H7 (cell line): ENCODE data around the gene DARS1. TPM values are rescaled to one million over a fixed set of nuclear protein-coding genes. Genes with fewer than 3 reads are reported as not detected.
"Not testable (repeated sequence)": the region's sequence is repeated elsewhere in the genome, so short reads cannot be mapped to it uniquely, and the experiment has no call there.

Experiments used
- DNase-seq: peaks from one replicate; pipeline ENCODE4 v3.0.0; 2012
- H3K27me3 ChIP-seq: 2 replicates; pipeline ENCODE4 v1.6.0; 2011; ENCODE audit warnings: mild to moderate bottlenecking, low read length; ENCODE audit not compliant: control insufficient read depth, insufficient read depth
- H3K36me3 ChIP-seq: replicated peaks from 2 replicates; pipeline ENCODE4 v1.5.1; 2011; ENCODE audit warnings: low read length; ENCODE audit not compliant: control insufficient read depth, insufficient read depth
- H3K4me3 ChIP-seq: 2 replicates; pipeline ENCODE4 v1.5.1; 2011; ENCODE audit warnings: low read depth, mild to moderate bottlenecking, control low read depth, low read length, moderate library complexity; ENCODE audit not compliant: insufficient read depth
- total RNA-seq: library from RNA; depleted of rRNA; stranded (reverse); fragments of >200 nt; shearing (Covaris generic); gene quantifications from 2 replicates; pipeline ENCODE4 v1.2.3, GENCODE V29; 2014

Gene DARS1
- total RNA-seq, 1 experiment from 2014 or later: 79.5 TPM

GRCh38 chr2:135925571-135925970 is 59.9 kb downstream of the DARS1 start:
- H3K27me3 ChIP-seq: no peaks in the 10 kb centered on the region
- DNase-seq: no peak
- H3K4me3 ChIP-seq: no peak overlapping the region
- no peaks in the 10 kb centered on the region for H3K36me3 ChIP-seq

- Histone ChIP-seq H3K4me3 (no peak overlapping the region), H3K27me3 (no peaks in the 10 kb centered on the region), H3K36me3 (0 out of 2 replicates have a peak, but pooled peaks cover 1% of the 10 kb centered on the region)
- no peak for DNase-seq
Measured at GRCh38 chr2:135916207-135916606, 69.2 kb downstream of the DARS1 start.

- Histone ChIP-seq H3K27me3 (no peaks in the 10 kb centered on the region), H3K4me3 (no peak overlapping the region), H3K36me3 (no peaks in the 10 kb centered on the region)
- DNase-seq: no peak
Measured at GRCh38 chr2:135914485-135914884, 70.9 kb downstream of the DARS1 start.

GRCh38 chr2:135913727-135914365 is 71.6 kb downstream of the DARS1 start:
- DNase-seq: peak; percentile 16
- no peak overlapping the region for H3K4me3 ChIP-seq
- H3K27me3 ChIP-seq: no peaks in the 10 kb centered on the region
- no peaks in the 10 kb centered on the region; the same call in 1 of the 2 replicates for H3K36me3 ChIP-seq

GRCh38 chr2:135909976-135910375 is 75.5 kb downstream of the DARS1 start:
- Histone ChIP-seq H3K36me3 (no peaks in the 10 kb centered on the region; the same call in none of the 2 replicates), H3K4me3 (no peak overlapping the region), H3K27me3 (no peaks in the 10 kb centered on the region)
- DNase-seq: no peak

- H3K27me3 ChIP-seq: no peaks in the 10 kb centered on the region
- H3K36me3 ChIP-seq: no peaks in the 10 kb centered on the region; the same call in none of the 2 replicates
- no peak for DNase-seq
- H3K4me3 ChIP-seq: no peak overlapping the region
Measured at GRCh38 chr2:135905679-135906078, 79.7 kb downstream of the DARS1 start.

- no peaks in the 10 kb centered on the region for H3K27me3 ChIP-seq
- H3K4me3 ChIP-seq: no peak overlapping the region
- DNase-seq: no peak
- no peaks in the 10 kb centered on the region; the same call in none of the 2 replicates for H3K36me3 ChIP-seq
Measured at GRCh38 chr2:135904341-135904989, 81.0 kb downstream of the DARS1 start.

GRCh38 chr2:135903650-135904049 is 81.8 kb downstream of the DARS1 start:
- no peaks in the 10 kb centered on the region for H3K27me3 ChIP-seq
- H3K4me3 ChIP-seq: no peak overlapping the region
- peak; percentile 17 for DNase-seq
- no peaks in the 10 kb centered on the region; the same call in 1 of the 2 replicates for H3K36me3 ChIP-seq

- no peak for DNase-seq
- Histone ChIP-seq H3K36me3 (no peaks in the 10 kb centered on the region), H3K4me3 (no peak overlapping the region), H3K27me3 (no peaks in the 10 kb centered on the region)
Measured at GRCh38 chr2:135899567-135899966, 85.9 kb downstream of the DARS1 start.

- DNase-seq: no peak
- Histone ChIP-seq H3K27me3 (no peaks in the 10 kb centered on the region), H3K4me3 (no peak overlapping the region), H3K36me3 (no peaks in the 10 kb centered on the region)
Measured at GRCh38 chr2:135898234-135898786, 87.1 kb downstream of the DARS1 start.

- no peak for DNase-seq
- H3K27me3 ChIP-seq: no peaks in the 10 kb centered on the region
- no peak overlapping the region for H3K4me3 ChIP-seq
- no peaks in the 10 kb centered on the region for H3K36me3 ChIP-seq
Measured at GRCh38 chr2:135894930-135895329, 90.5 kb downstream of the DARS1 start.

- DNase-seq: no peak
- H3K36me3 ChIP-seq: no peaks in the 10 kb centered on the region
Measured at GRCh38 chr2:135893374-135893794, 92.0 kb downstream of the DARS1 start.

GRCh38 chr2:135890835-135891234 is 94.6 kb downstream of the DARS1 start:
- Histone ChIP-seq H3K36me3 (no peaks in the 10 kb centered on the region), H3K4me3 (no peak overlapping the region), H3K27me3 (no peaks in the 10 kb centered on the region)
- DNase-seq: no peak

More at GRCh38 chr2:135893374-135893794, 92.0 kb downstream of the DARS1 start:
- H3K4me3 ChIP-seq: no peak overlapping the region
- H3K27me3 ChIP-seq: no peaks in the 10 kb centered on the region

GRCh38 chr2:135890149-135890548 is 95.3 kb downstream of the DARS1 start:
- H3K4me3 ChIP-seq: no peak overlapping the region

GRCh38 chr2:135888587-135888986 is 96.8 kb downstream of the DARS1 start:
- not testable (repeated sequence) for H3K4me3 ChIP-seq, DNase-seq, H3K27me3 ChIP-seq, H3K36me3 ChIP-seq

More at GRCh38 chr2:135890149-135890548, 95.3 kb downstream of the DARS1 start:
- Histone ChIP-seq H3K36me3 (no peaks in the 10 kb centered on the region), H3K27me3 (no peaks in the 10 kb centered on the region)
- DNase-seq: no peak
